Natural killer cell (primary cell): ENCODE results near the gene GNAO1. TPM values are rescaled to one million over a fixed set of nuclear protein-coding genes. Genes with fewer than 3 reads are reported as not detected.

ENCODE experiments used
- ATAC-seq, 3 donors: fragments of 150-1000 bp in 2 of 3; fragments of 200-7000 bp in 1 of 3; cut with Tn5 transposase; 1 replicate in 1 of 3; 2 replicates in 2 of 3; pipeline ENCODE4 v1.10.0; 2021; ENCODE audit warnings: mild to moderate bottlenecking in 2 of 3, moderate library complexity in 2 of 3
- DNase-seq, 2 donors: peaks; one replicate each; pipeline versions ENCODE4 v3.0.0 to v3.0.0-alpha.2; 2013 to 2021; ENCODE audit warnings: mixed read lengths in 1 of 2
- H3K27ac ChIP-seq: one replicate; pipeline ENCODE4 v1.5.1; 2013; ENCODE audit warnings: mild to moderate bottlenecking, low read length
- H3K27me3 ChIP-seq: one replicate; pipeline ENCODE4 v1.6.1; 2013; ENCODE audit warnings: low read length; ENCODE audit not compliant: control insufficient read depth, insufficient read depth
- H3K36me3 ChIP-seq: one replicate; pipeline ENCODE4 v1.6.1; 2013; ENCODE audit warnings: low read length; ENCODE audit not compliant: control insufficient read depth, insufficient read depth
- H3K4me1 ChIP-seq: one replicate; pipeline ENCODE4 v1.6.1; 2013; ENCODE audit warnings: low read length; ENCODE audit not compliant: control insufficient read depth, insufficient read depth
- H3K4me3 ChIP-seq: one replicate; pipeline ENCODE4 v1.5.1; 2013; ENCODE audit warnings: low read length
- H3K9me3 ChIP-seq: one replicate; pipeline ENCODE4 v1.6.1; 2013; ENCODE audit warnings: low read length; ENCODE audit not compliant: control insufficient read depth, insufficient read depth
- H3K27ac Mint-ChIP-seq, 2 donors: one replicate each; pipeline ENCODE4 v1.8.0; 2022; ENCODE audit warnings: mild to moderate bottlenecking in 2 of 2, mixed read lengths in 2 of 2, moderate library complexity in 1 of 2
- H3K27me3 Mint-ChIP-seq, 2 donors: one replicate each; pipeline ENCODE4 v1.8.0; 2022; ENCODE audit warnings: low read depth in 2 of 2, mixed read lengths in 2 of 2
- H3K36me3 Mint-ChIP-seq: one replicate; pipeline ENCODE4 v1.8.0; 2022; ENCODE audit warnings: mixed read lengths
- H3K4me1 Mint-ChIP-seq, 2 donors: one replicate each; pipeline ENCODE4 v1.8.0; 2022; ENCODE audit warnings: mixed read lengths in 2 of 2
- H3K4me3 Mint-ChIP-seq: one replicate; pipeline ENCODE4 v1.8.0; 2022; ENCODE audit warnings: mild to moderate bottlenecking, moderate library complexity, mixed read lengths
- H3K9me3 Mint-ChIP-seq, 2 donors: one replicate each; pipeline ENCODE4 v1.8.0; 2022; ENCODE audit warnings: mixed read lengths in 2 of 2
- WGBS: methylation state at CpG from one replicate; pipeline ENCODE4 v1.1.7; 2013; ENCODE audit warnings: missing lambda C conversion rate; ENCODE audit not compliant: insufficient coverage; 5-methylcytosine and 5-hydroxymethylcytosine counted together
- intact Hi-C: fragments of 100-400 bp; cut with micrococcal nuclease; formaldehyde crosslinking; loops from one replicate; pipeline ENCODE4 v1.14.2; 2022
- total RNA-seq, 4 donors: library from RNA; stranded (reverse); fragments of 120-200 nt in 1 of 4; gene quantifications; one replicate each; pipeline versions ENCODE4 v1.2.3 to v1.2.4, GENCODE V29; 2013 to 2022
- TF ChIP-seq, protein P1 (sequence below): fragments of 200-600 bp; IDR thresholded peaks from one replicate; pipeline ENCODE4 v1.8.0; 2022; ENCODE audit warnings: antibody characterized with exemption

The GNAO1 gene
- total RNA-seq, 3 donors from 2014 or later (not counting 1 experiment from before 2014, with no cell fraction given) = 0.45 to 4.6 (median 1.1) TPM

DNA sequence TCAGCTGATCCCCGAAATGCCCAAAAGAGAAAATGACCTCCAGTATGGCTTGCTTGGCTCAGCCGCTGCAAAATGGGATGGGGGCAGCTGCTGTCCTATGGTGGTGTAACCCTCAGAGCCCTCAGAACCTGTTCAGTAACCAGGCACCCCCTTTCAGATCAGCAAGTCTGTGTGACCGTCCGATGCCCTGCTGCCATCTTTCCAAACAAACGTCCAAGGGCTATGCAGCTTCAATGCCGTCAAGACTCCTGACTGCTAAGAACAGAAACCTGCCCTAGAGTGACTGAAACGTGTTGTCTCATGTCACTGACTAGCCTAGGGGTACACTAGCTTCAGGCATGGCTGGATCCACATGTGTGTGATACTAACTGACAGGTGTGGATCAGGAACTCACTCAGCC lies 70.4 kb downstream of the GNAO1 start:
- peak overlapping the region; percentile 78 for H3K4me3 Mint-ChIP-seq
- H3K4me3 ChIP-seq = no peak overlapping the region
- peaks cover 35 to 36% of the 10 kb centered on the region in 2 donors for H3K4me1 Mint-ChIP-seq
- H3K27ac Mint-ChIP-seq = peak overlapping the region; percentile 83 to 85
- no peaks in the 10 kb centered on the region for H3K9me3 ChIP-seq
- H3K36me3 Mint-ChIP-seq = no peaks in the 10 kb centered on the region
- WGBS = 86% methylated on average over 7 of the region's 7 CpGs
- DNase-seq (no peak), ATAC-seq (peak in 2 of 3 donors; percentile 9 to 16)
- intact Hi-C loops = no loop called here
- H3K36me3 ChIP-seq = no peaks in the 10 kb centered on the region
- peaks cover 40% of the 10 kb centered on the region for H3K4me1 ChIP-seq
- peak overlapping the region; percentile 73 for H3K27ac ChIP-seq
- H3K9me3 Mint-ChIP-seq = no peaks in the 10 kb centered on the region
- H3K27me3 ChIP-seq = no peaks in the 10 kb centered on the region
- H3K27me3 Mint-ChIP-seq = no peaks in the 10 kb centered on the region
- TF ChIP-seq, protein P1, sequence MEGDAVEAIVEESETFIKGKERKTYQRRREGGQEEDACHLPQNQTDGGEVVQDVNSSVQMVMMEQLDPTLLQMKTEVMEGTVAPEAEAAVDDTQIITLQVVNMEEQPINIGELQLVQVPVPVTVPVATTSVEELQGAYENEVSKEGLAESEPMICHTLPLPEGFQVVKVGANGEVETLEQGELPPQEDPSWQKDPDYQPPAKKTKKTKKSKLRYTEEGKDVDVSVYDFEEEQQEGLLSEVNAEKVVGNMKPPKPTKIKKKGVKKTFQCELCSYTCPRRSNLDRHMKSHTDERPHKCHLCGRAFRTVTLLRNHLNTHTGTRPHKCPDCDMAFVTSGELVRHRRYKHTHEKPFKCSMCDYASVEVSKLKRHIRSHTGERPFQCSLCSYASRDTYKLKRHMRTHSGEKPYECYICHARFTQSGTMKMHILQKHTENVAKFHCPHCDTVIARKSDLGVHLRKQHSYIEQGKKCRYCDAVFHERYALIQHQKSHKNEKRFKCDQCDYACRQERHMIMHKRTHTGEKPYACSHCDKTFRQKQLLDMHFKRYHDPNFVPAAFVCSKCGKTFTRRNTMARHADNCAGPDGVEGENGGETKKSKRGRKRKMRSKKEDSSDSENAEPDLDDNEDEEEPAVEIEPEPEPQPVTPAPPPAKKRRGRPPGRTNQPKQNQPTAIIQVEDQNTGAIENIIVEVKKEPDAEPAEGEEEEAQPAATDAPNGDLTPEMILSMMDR = no peak

DNA sequence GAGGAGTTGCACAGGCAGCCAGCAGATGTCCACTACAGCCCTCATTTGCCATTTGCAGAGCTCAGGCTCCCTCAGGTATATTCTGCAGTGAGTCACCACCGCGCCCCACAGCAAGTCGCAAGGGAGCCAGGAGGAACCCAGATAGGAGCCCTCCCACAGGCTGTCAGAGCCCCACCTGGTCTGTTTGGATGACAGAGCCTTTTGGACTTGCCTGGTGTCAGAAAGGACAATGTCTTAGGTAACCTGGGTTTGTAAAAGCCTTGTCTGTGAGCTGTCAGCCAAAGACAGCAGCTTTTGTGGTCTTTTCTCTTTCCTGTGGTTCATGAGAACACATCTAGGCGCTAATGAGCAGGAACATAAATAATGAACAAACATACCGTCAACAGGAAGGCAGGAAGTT lies 70.9 kb downstream of the GNAO1 start:
- Histone ChIP-seq H3K9me3 (no peaks in the 10 kb centered on the region), H3K36me3 (no peaks in the 10 kb centered on the region), H3K27me3 (no peaks in the 10 kb centered on the region), H3K4me3 (no peak overlapping the region), H3K27ac (peak overlapping the region; percentile 73), H3K4me1 (peaks cover 40% of the 10 kb centered on the region)
- H3K27me3 Mint-ChIP-seq = no peaks in the 10 kb centered on the region
- peak in 1 of 2 donors; percentile 79 for DNase-seq
- peak overlapping the region; percentile 78 for H3K4me3 Mint-ChIP-seq
- no peaks in the 10 kb centered on the region for H3K36me3 Mint-ChIP-seq
- H3K4me1 Mint-ChIP-seq = peaks cover 35 to 36% of the 10 kb centered on the region in 2 donors
- TF ChIP-seq, protein P1 = no peak
- peak overlapping the region; percentile 83 to 85 for H3K27ac Mint-ChIP-seq
- peak; percentile 58 to 80 (median 74) for ATAC-seq
- 6% methylated on average over 5 of the region's 5 CpGs for WGBS
- H3K9me3 Mint-ChIP-seq = no peaks in the 10 kb centered on the region
- intact Hi-C loops = no loop called here

DNA sequence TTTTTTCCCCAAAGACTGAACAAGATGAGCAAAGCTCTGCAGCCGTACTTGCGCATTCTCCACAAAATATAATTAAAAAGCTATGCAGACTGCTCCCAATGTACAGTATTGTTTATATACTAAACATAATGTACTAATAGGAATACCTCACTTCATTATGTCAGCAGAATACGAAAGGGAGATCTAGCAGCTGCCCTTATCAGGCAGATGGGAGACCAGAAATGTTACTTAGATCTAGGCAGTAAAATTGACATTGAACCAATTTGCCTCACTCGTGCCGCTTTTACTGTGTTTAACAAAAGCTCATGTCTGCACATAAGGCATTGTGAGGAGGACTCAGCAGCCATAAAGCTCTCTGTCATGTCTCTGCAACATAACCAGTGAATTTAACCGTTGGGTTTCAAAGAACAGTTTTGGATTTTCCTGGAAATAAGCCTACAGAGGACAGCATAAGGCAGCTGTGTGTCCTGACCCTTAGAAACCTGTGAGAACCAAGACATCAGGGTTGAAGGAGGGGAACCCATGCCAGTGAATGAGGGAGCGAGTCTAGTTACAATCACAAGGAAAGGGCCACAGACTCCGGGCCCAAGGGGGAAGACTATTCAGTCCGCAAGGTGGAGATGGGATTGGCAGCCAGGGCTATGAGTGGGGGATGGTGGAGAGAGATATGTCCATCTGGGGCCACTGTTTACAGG lies 71.4 kb downstream of the GNAO1 start:
- peak overlapping the region; percentile 78 for H3K4me3 Mint-ChIP-seq
- WGBS = 61% methylated on average over 7 of the region's 9 CpGs
- Histone ChIP-seq H3K4me3 (no peak overlapping the region), H3K27ac (peak overlapping the region; percentile 73), H3K9me3 (no peaks in the 10 kb centered on the region), H3K36me3 (no peaks in the 10 kb centered on the region), H3K27me3 (no peaks in the 10 kb centered on the region), H3K4me1 (peaks cover 40% of the 10 kb centered on the region)
- TF ChIP-seq, protein P1 = no peak
- peak overlapping the region; percentile 83 to 85 for H3K27ac Mint-ChIP-seq
- no peaks in the 10 kb centered on the region for H3K36me3 Mint-ChIP-seq
- intact Hi-C loops = no loop called here
- ATAC-seq (peak in 1 of 3 donors; percentile 6), DNase-seq (no peak)
- H3K27me3 Mint-ChIP-seq = no peaks in the 10 kb centered on the region
- no peaks in the 10 kb centered on the region for H3K9me3 Mint-ChIP-seq
- peaks cover 35 to 36% of the 10 kb centered on the region in 2 donors for H3K4me1 Mint-ChIP-seq
